HCT116 (cell line): ENCODE results near the gene RAP1GAP2. TPM values are rescaled to one million over a fixed set of nuclear protein-coding genes. Genes with fewer than 3 reads are reported as not detected.

ENCODE experiments used
- ATAC-seq: fragments of 200-7000 bp; cut with Tn5 transposase; 2 replicates; pipeline ENCODE4 v1.9.1; 2020; ENCODE audit warnings: mild to moderate bottlenecking, moderate library complexity
- BruUV-seq: library from RNA; stranded (reverse); fragments of 400-500 nt; replicated peaks from 2 replicates; lab custom pipeline; 2021; lab: Mats Ljungman, UMichigan
- CTCF ChIA-PET: fragments of 300-600 bp; sonication (Branson Sonifier 250); formaldehyde crosslinking; loops from one replicate; lab custom pipeline; 2021; ENCODE audit warnings: antibody characterized with exemption; lab: Charles Lee
- POLR2A ChIA-PET: fragments of 300-600, 350-600 bp; sonication (Branson Sonifier 250); formaldehyde crosslinking; loops from one replicate; lab custom pipeline; 2021; ENCODE audit warnings: antibody characterized with exemption; lab: Charles Lee
- RAD21 ChIA-PET, 2 experiments: fragments of 300-600 bp; sonication (Branson Sonifier 250); formaldehyde crosslinking; loops; one replicate each; lab custom pipeline; 2023; ENCODE audit warnings: low total read pairs in 2 of 2; ENCODE audit not compliant: uncharacterized antibody in 2 of 2, unreplicated experiment in 2 of 2, low non-redundant PET in 1 of 2; lab: Charles Lee
- DNase-seq: peaks from one replicate; pipeline ENCODE4 v3.0.0-alpha.2; 2010; ENCODE audit warnings: low read depth, low spot score
- H2AFZ ChIP-seq: fragments of 200-600 bp; shearing (Covaris generic), sonication (generic); 2 replicates; pipeline ENCODE4 v1.6.1; 2017; ENCODE audit warnings: low read depth, mixed run types, mixed read lengths, antibody characterized with exemption, low read length; ENCODE audit not compliant: poor library complexity, severe bottlenecking
- H3K27ac ChIP-seq: 2 replicates; pipeline ENCODE4 v1.5.1; 2012; ENCODE audit warnings: low read depth, low read length
- H3K27me3 ChIP-seq: fragments of 200-600 bp; sonication (generic); 2 replicates; pipeline ENCODE4 v1.6.1; 2016; ENCODE audit warnings: mixed run types, low read length, mixed read lengths; ENCODE audit not compliant: insufficient read depth
- H3K36me3 ChIP-seq, 2 experiments: fragments of 200-500 bp in 1 of 2; fragments of 200-600 bp in 1 of 2; sonication (Bioruptor generic) in 1 of 2; sonication (generic) in 1 of 2; 2 replicates each; pipeline versions ENCODE4 v1.5.1 to v1.6.1; 2014 to 2016; ENCODE audit warnings: low read length in 2 of 2, inconsistent platforms in 1 of 2, mixed read lengths in 1 of 2, mixed run types in 1 of 2; ENCODE audit not compliant: insufficient read depth in 2 of 2, control insufficient read depth in 1 of 2
- H3K4me1 ChIP-seq, 2 experiments: fragments of 200-600 bp in 1 of 2; sonication (generic) in 1 of 2; 2 replicates each; pipeline versions ENCODE4 v1.5.1 to v1.6.1; 2012 to 2017; ENCODE audit warnings: low read length in 2 of 2, inconsistent platforms in 1 of 2, mild to moderate bottlenecking in 1 of 2, mixed read lengths in 1 of 2, mixed run types in 1 of 2, moderate library complexity in 1 of 2; ENCODE audit not compliant: insufficient read depth in 2 of 2, control insufficient read depth in 1 of 2
- H3K4me2 ChIP-seq: fragments of 200-600 bp; sonication (generic); 2 replicates; pipeline ENCODE4 v1.6.1; 2017; ENCODE audit warnings: mixed run types, low read length, mixed read lengths
- H3K4me3 ChIP-seq, 2 experiments: fragments of 200-600 bp in 1 of 2; sonication (generic) in 1 of 2; replicated peaks in 1 of 2; 2 replicates each; pipeline ENCODE4 v1.5.1; 2011 to 2016; ENCODE audit warnings: low read length in 2 of 2, control low read depth in 1 of 2, low read depth in 1 of 2, mild to moderate bottlenecking in 1 of 2, mixed read lengths in 1 of 2, mixed run types in 1 of 2
- H3K79me2 ChIP-seq: fragments of 200-600 bp; sonication (generic); 2 replicates; pipeline ENCODE4 v1.6.1; 2017; ENCODE audit warnings: mild to moderate bottlenecking, mixed run types, low read length, moderate library complexity, mixed read lengths; ENCODE audit not compliant: insufficient read depth
- H3K9ac ChIP-seq: fragments of 200-600 bp; sonication (generic); 2 replicates; pipeline ENCODE4 v1.6.1; 2016; ENCODE audit warnings: low read length, mixed read lengths
- H3K9me2 ChIP-seq: fragments of 200-600 bp; sonication (generic), shearing (Covaris generic); 2 replicates; pipeline ENCODE4 v1.6.1; 2017; ENCODE audit warnings: mixed run types, mild to moderate bottlenecking, moderate library complexity; ENCODE audit not compliant: insufficient read depth
- H3K9me3 ChIP-seq, 2 experiments: fragments of 200-500 bp in 1 of 2; fragments of 200-600 bp in 1 of 2; sonication (Bioruptor generic) in 1 of 2; sonication (generic) in 1 of 2; 2 replicates each; pipeline ENCODE4 v1.6.1; 2014 to 2017; ENCODE audit warnings: low read length in 2 of 2, mixed read lengths in 2 of 2, inconsistent platforms in 1 of 2, low read depth in 1 of 2, mild to moderate bottlenecking in 1 of 2, mixed run types in 1 of 2, moderate library complexity in 1 of 2; ENCODE audit not compliant: control insufficient read depth in 1 of 2, insufficient read depth in 1 of 2
- H4K20me1 ChIP-seq: fragments of 200-600 bp; sonication (generic), shearing (Covaris generic); 2 replicates; pipeline ENCODE4 v1.6.1; 2017; ENCODE audit warnings: mixed run types, mild to moderate bottlenecking, moderate library complexity; ENCODE audit not compliant: insufficient read depth
- CEBPB ChIP-seq: IDR thresholded peaks from 2 replicates; pipeline ENCODE4 v1.6.1; 2012; ENCODE audit warnings: low read depth
- JUND ChIP-seq: IDR thresholded peaks from 2 replicates; pipeline ENCODE4 v1.6.1; 2012
- POLR2A ChIP-seq: IDR thresholded peaks from 2 replicates; pipeline ENCODE4 v1.7.0; 2011; ENCODE audit warnings: borderline replicate concordance; ENCODE audit not compliant: insufficient read depth, insufficient read length; ENCODE audit errors: extremely low read depth
- RAD21 ChIP-seq: IDR thresholded peaks from 2 replicates; pipeline ENCODE4 v1.6.1; 2012; ENCODE audit warnings: low read depth, mild to moderate bottlenecking
- SIN3A ChIP-seq: IDR thresholded peaks from 2 replicates; pipeline ENCODE4 v1.6.1; 2012; ENCODE audit warnings: low read depth
- SP1 ChIP-seq: IDR thresholded peaks from 2 replicates; pipeline ENCODE4 v1.6.1; 2012; ENCODE audit warnings: low read depth
- TCF7L2 ChIP-seq: IDR thresholded peaks from 2 replicates; pipeline ENCODE4 v1.7.0; 2011; ENCODE audit warnings: borderline replicate concordance, inconsistent platforms; ENCODE audit not compliant: insufficient read depth, insufficient read length; ENCODE audit errors: extremely low read depth
- YY1 ChIP-seq: IDR thresholded peaks from 2 replicates; pipeline ENCODE4 v1.6.1; 2011; ENCODE audit warnings: low read length, low read depth, moderate library complexity, mild to moderate bottlenecking; ENCODE audit not compliant: insufficient replicate concordance; ENCODE audit errors: extremely low read depth
- intact Hi-C: fragments of 100-400 bp; cut with micrococcal nuclease; formaldehyde crosslinking; loops from 2 replicates; pipeline ENCODE4 v1.10.0; 2022
- total RNA-seq: library from RNA; stranded (reverse); gene quantifications from one replicate; pipeline ENCODE4 v1.2.1, GENCODE V29; 2021; ENCODE audit not compliant: unreplicated experiment
- TF ChIP-seq, protein P1 (sequence below): IDR thresholded peaks from 2 replicates; pipeline ENCODE4 v1.6.1; 2012; ENCODE audit warnings: low read depth
- TF ChIP-seq, protein P2 (sequence below): IDR thresholded peaks from 2 replicates; pipeline ENCODE4 v1.6.1; 2012
- TF ChIP-seq, protein P3 (sequence below): IDR thresholded peaks from 2 replicates; pipeline ENCODE4 v1.6.1; 2011; ENCODE audit warnings: mild to moderate bottlenecking, low read length, moderate library complexity; ENCODE audit not compliant: insufficient replicate concordance; ENCODE audit errors: extremely low read depth
- TF ChIP-seq, protein P4 (sequence below): IDR thresholded peaks from 2 replicates; pipeline ENCODE4 v1.6.1; 2012

RAP1GAP2 gene
- total RNA-seq, 1 experiment from 2014 or later, result 54.6 TPM

DNA sequence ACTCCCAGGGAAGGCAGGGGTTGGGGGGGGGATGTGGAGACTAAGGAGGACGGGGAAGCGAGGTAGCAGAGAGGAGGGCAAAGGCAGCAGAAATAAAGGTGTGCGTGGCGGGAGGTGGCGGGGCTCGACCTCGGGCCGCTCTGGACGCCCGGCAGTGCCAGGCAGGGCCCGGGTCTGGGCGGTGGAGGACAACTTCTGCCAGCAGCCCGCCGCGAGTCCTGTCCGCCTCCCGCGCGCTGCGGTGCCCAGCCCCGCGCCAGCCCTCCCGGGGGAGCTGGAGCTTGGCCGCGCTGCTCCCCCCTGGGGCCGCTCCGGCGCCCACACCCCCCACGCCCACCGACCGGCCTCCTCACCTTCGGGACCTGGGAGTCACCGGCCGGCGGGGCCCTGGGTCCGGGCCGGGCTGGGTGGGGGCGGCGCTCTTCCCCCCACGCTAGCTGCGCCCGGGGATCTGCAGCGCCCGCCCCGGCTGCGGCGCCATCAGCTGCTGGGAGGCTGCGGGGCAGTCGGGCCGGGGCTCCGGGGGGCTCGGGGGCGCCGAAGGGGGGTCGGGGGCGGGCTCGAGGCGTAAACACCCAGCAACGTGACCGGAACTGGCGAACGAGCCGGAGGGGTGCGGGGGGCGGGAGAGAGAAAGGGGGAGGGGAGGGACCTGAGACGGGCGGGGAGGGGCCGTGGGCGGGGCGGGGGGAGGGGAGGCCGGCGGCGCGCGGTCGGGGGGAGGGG, 47.0 kb upstream of the RAP1GAP2 start, which contains the start of gene CCDC92B:
CCDC92B (minus strand) TSS at position 595 of the 726 bp plus-strand sequence. CDS start 14,507 bp downstream, outside the sequence.
- no peak within 1 kb of the TSS for H3K27ac ChIP-seq
- no peak within 1 kb of the TSS for H2AFZ ChIP-seq
- intact Hi-C loops, result no loop called here
- H3K79me2 ChIP-seq, result no peaks in the 10 kb centered on the region
- DNase-seq (no peak), ATAC-seq (peak; percentile 7; the same call in 1 of the 2 replicates)
- POLR2A ChIA-PET, result no interaction called here
- H3K27me3 ChIP-seq, result peaks cover 4% of the 10 kb centered on the region; the same call in 1 of the 2 replicates
- H3K4me3 ChIP-seq, result no peak within 1 kb of the TSS
- RAD21 ChIA-PET, result interaction anchor here in 1 of 2 experiments (0.6 kb wide), 1 partner anchor 699 kb away, joined by 5 read pairs; no protein-coding TSS in a partner anchor
- no peaks in the 10 kb centered on the region for H3K36me3 ChIP-seq
- no TSS peak for BruUV-seq
- no peaks in the 10 kb centered on the region for H3K9me3 ChIP-seq
- H4K20me1 ChIP-seq, result no peaks in the 10 kb centered on the region
- H3K9me2 ChIP-seq, result no peaks in the 10 kb centered on the region
- TF ChIP-seq SP1, result no peak
- TF ChIP-seq RAD21, result no peak
- TF ChIP-seq, protein P1, sequence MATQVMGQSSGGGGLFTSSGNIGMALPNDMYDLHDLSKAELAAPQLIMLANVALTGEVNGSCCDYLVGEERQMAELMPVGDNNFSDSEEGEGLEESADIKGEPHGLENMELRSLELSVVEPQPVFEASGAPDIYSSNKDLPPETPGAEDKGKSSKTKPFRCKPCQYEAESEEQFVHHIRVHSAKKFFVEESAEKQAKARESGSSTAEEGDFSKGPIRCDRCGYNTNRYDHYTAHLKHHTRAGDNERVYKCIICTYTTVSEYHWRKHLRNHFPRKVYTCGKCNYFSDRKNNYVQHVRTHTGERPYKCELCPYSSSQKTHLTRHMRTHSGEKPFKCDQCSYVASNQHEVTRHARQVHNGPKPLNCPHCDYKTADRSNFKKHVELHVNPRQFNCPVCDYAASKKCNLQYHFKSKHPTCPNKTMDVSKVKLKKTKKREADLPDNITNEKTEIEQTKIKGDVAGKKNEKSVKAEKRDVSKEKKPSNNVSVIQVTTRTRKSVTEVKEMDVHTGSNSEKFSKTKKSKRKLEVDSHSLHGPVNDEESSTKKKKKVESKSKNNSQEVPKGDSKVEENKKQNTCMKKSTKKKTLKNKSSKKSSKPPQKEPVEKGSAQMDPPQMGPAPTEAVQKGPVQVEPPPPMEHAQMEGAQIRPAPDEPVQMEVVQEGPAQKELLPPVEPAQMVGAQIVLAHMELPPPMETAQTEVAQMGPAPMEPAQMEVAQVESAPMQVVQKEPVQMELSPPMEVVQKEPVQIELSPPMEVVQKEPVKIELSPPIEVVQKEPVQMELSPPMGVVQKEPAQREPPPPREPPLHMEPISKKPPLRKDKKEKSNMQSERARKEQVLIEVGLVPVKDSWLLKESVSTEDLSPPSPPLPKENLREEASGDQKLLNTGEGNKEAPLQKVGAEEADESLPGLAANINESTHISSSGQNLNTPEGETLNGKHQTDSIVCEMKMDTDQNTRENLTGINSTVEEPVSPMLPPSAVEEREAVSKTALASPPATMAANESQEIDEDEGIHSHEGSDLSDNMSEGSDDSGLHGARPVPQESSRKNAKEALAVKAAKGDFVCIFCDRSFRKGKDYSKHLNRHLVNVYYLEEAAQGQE, result no peak
- TF ChIP-seq YY1, result no peak
- TF ChIP-seq, protein P2, sequence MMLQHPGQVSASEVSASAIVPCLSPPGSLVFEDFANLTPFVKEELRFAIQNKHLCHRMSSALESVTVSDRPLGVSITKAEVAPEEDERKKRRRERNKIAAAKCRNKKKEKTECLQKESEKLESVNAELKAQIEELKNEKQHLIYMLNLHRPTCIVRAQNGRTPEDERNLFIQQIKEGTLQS, result no peak
- TF ChIP-seq, protein P3, sequence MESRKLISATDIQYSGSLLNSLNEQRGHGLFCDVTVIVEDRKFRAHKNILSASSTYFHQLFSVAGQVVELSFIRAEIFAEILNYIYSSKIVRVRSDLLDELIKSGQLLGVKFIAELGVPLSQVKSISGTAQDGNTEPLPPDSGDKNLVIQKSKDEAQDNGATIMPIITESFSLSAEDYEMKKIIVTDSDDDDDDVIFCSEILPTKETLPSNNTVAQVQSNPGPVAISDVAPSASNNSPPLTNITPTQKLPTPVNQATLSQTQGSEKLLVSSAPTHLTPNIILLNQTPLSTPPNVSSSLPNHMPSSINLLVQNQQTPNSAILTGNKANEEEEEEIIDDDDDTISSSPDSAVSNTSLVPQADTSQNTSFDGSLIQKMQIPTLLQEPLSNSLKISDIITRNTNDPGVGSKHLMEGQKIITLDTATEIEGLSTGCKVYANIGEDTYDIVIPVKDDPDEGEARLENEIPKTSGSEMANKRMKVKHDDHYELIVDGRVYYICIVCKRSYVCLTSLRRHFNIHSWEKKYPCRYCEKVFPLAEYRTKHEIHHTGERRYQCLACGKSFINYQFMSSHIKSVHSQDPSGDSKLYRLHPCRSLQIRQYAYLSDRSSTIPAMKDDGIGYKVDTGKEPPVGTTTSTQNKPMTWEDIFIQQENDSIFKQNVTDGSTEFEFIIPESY, result no peak
- TF ChIP-seq SIN3A, result no peak
- no peak for TF ChIP-seq POLR2A
- TF ChIP-seq, protein P4, sequence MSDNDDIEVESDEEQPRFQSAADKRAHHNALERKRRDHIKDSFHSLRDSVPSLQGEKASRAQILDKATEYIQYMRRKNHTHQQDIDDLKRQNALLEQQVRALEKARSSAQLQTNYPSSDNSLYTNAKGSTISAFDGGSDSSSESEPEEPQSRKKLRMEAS, result no peak
- no peak for TF ChIP-seq TCF7L2
- no peak for TF ChIP-seq JUND
- TF ChIP-seq CEBPB, result no peak
- H3K9ac ChIP-seq, result no peak within 1 kb of the TSS
- peaks cover 2 to 3% of the 10 kb centered on the region in 2 experiments; a peak in 1 of 4 replicates for H3K4me1 ChIP-seq
- CTCF ChIA-PET, result no interaction called here
- H3K4me2 ChIP-seq, result peak within 1 kb of the TSS; percentile 47
